HL-60 (cell line): Measurements from ENCODE around the gene PTPRF.
"Not testable (repeated sequence)": the region's sequence is repeated elsewhere in the genome, so short reads cannot be mapped to it uniquely, and the experiment has no call there.

Source experiments
- DNase-seq, 2 experiments: peaks; one replicate each; pipeline ENCODE4 v3.0.0-alpha.2; 2010 to 2020; ENCODE audit warnings: low read depth in 1 of 2, low spot score in 1 of 2
- H3K27ac ChIP-seq: fragments of 250-450 bp; sonication (Bioruptor Pico); replicated peaks from 2 replicates; pipeline ENCODE4 v1.5.1; 2020; ENCODE audit warnings: mild to moderate bottlenecking, moderate library complexity
- H3K27me3 ChIP-seq: fragments of 250-450 bp; sonication (Bioruptor Pico); 2 replicates; pipeline ENCODE4 v1.5.1; 2021; ENCODE audit warnings: mild to moderate bottlenecking, moderate library complexity; ENCODE audit not compliant: insufficient read depth, poor library complexity, severe bottlenecking
- H3K4me3 ChIP-seq: replicated peaks from 2 replicates; pipeline ENCODE4 v1.5.1; 2011; ENCODE audit warnings: mild to moderate bottlenecking, control low read depth, low read length; ENCODE audit not compliant: insufficient read depth
- CTCF ChIP-seq: IDR thresholded peaks from one replicate; pipeline ENCODE4 v1.5.1; 2011; ENCODE audit warnings: low read length, control low read depth, inconsistent platforms; ENCODE audit not compliant: insufficient read depth
- GABPA ChIP-seq: IDR thresholded peaks from 2 replicates; pipeline ENCODE4 v1.6.1; 2012; ENCODE audit warnings: low read depth
- POLR2AphosphoS5 ChIP-seq: IDR thresholded peaks from 2 replicates; pipeline ENCODE4 v1.6.1; 2012; ENCODE audit warnings: low read depth
- REST ChIP-seq: IDR thresholded peaks from 2 replicates; pipeline ENCODE4 v1.6.1; 2012; ENCODE audit warnings: low read depth; ENCODE audit not compliant: insufficient replicate concordance
- SPI1 ChIP-seq: IDR thresholded peaks from 2 replicates; pipeline ENCODE4 v1.6.1; 2012; ENCODE audit warnings: low read depth, mild to moderate bottlenecking, borderline replicate concordance

Gene PTPRF

GRCh38 chr1:43547538-43548072, 16.9 kb downstream of the PTPRF start:
- DNase-seq = no peak
- Histone ChIP-seq H3K27me3 (peaks cover 2% of the 10 kb centered on the region), H3K27ac (no peak overlapping the region), H3K4me3 (no peak overlapping the region)
- TF ChIP-seq CTCF (no peak), GABPA (no peak), SPI1 (no peak), REST (no peak), POLR2AphosphoS5 (no peak)

DNA sequence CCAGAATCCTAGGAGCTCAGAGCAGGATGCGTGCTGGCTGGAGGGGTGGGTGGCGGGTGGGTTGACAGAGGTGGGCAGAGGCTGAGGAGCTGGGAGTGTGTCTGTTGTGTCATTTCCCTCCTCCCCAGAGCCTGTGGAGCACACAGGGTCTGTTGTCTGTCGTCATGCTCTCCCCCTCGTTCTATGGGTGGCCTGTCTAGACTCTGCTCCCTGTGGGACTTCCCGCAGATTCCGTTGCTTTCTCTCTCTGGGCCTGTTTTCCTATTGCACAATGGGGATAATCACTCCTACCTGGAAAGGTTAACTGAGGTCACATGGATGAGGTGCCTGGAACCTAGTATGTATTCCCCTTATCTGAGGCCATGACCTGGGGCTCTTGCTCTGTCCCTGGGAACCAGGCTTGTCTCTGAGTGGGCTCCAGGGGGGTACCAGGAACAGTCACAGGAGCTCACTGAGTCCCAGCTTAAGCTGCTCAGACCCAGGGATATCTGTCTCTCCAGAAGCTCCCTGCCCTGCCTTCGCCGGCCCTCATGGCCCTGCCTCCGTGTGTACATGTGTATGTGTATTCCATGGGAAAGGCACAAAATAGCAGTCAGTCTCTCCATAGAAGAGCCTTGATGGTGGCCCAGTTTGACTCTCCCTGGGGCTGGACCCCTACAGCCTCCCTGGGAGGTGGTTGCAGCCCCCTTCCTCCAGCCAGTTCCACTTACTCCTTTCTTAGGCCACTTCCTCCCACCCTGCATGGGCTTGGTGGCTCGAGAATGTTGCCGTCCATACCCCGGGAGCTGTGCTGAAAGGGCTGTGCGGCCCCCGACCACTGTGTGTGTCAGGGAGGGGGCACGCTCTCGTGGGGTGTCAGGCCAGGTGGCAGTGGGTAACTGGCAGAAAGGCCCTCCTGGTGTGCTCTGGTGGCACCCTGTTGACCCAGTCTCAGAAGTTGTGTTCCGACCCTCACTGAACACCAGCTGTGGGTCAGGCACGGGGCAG, 17.9 kb downstream of the PTPRF start:
- Histone ChIP-seq H3K27ac (no peak overlapping the region), H3K27me3 (peaks cover 2% of the 10 kb centered on the region), H3K4me3 (no peak overlapping the region)
- no peak for DNase-seq
- no peak for TF ChIP-seq POLR2AphosphoS5
- TF ChIP-seq CTCF = no peak
- no peak for TF ChIP-seq REST
- TF ChIP-seq GABPA = no peak
- TF ChIP-seq SPI1 = no peak

DNA sequence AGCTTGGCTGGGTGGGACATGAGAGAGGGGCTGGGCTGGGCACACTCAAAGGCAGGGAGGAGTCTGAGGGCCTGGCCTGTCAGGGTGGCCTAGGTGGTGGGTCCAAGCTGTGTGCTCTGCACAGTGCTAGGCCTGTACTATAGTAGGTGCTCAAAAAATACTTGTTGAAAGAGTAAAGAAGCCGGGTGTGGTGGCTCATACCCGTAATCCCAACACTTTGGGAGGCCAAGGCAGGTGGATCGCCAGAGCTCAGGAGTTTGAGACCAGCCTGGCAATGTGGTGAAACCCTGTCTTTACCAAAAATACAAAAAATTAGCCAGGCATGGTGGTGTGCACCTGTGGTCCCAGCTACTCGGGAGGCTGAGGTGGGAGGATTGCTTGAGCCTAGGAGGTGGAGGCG, 18.7 kb downstream of the PTPRF start:
- H3K27ac ChIP-seq, DNase-seq, H3K4me3 ChIP-seq, H3K27me3 ChIP-seq: not testable (repeated sequence)

DNA sequence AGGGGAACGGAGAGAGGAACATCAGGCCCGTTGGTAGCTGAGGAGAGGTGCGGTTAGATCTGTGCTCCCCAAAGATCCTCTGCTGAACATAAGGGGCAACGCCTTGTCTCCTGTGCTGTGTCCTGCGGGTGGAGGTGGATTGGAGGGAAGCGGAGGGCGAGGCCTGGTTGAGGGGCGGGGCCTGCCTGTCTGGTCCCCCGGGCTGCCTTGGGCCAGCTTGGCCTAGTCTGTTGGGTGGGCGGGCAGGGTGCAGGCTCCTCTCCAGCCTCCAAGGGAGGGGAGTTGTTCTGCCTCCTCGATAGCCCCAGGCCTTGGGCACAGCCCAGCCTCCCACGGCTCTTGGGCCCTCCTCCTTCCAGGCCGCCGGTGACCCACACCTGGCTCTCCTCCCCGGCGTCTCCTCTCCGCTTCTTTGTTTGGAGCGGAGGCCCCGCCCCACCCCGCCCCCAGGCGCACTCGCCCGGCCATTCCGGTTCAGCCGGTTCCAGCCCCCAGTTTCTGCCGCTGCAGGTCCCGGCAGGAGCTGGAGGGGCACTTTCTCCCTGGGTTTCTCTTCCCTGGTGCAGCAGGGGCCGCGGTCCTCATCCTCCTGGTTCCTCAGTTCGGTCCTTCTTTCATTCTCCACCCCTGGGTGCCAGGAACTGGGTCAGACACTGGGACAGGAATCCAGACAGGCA, 19.4 kb downstream of the PTPRF start:
- Histone ChIP-seq H3K4me3 (no peak overlapping the region), H3K27ac (no peak overlapping the region)
- DNase-seq = no peak

More for the DNA sequence above, 19.4 kb downstream of the PTPRF start:
- TF ChIP-seq GABPA (no peak), POLR2AphosphoS5 (no peak), SPI1 (no peak), REST (no peak), CTCF (no peak)
- H3K27me3 ChIP-seq = peaks cover 2% of the 10 kb centered on the region
